Mammary epithelial cell (primary cell): Measurements from ENCODE around the gene IQGAP3.

Experiments used
- EZH2 ChIP-seq: IDR thresholded peaks from 2 replicates; pipeline ENCODE4 v1.6.1; 2012; ENCODE audit warnings: low read length, inconsistent platforms, borderline replicate concordance
- TF ChIP-seq, protein P1 (sequence below), 2 donors: IDR thresholded peaks in 1 of 2; conservative IDR thresholded peaks in 1 of 2; 2 replicates each; pipeline ENCODE4 v1.5.1; 2011 to 2012; ENCODE audit warnings: inconsistent platforms in 2 of 2, low read length in 2 of 2, mild to moderate bottlenecking in 2 of 2, control low read depth in 1 of 2, low read depth in 1 of 2; ENCODE audit not compliant: insufficient read depth in 1 of 2; ENCODE audit errors: extremely low read depth in 1 of 2

DNA sequence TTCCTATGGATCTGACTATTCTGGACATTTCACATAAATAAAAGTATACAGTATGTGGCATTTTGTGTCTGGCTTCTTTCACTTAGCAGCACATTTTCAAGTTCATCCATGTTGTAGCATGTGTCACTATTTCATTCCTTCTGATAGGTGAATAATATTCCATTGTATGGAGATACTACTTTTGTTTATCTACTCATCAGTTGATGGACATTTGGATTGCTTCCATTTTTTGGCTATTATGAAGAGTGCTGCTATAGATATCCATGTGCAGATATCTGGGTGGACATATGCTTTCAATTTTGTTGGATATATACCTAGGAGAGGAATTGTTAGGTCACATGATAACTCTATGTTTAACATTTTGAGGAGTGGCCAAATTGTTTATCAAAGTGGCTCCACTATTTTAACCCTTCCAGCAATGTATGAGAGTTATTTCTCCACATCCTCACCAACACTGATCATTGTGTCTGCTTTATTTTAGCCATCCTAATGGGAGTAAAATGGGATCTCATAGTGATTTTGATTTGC lies 49.9 kb downstream of the IQGAP3 start:
- no peak for TF ChIP-seq EZH2
- TF ChIP-seq, protein P1, sequence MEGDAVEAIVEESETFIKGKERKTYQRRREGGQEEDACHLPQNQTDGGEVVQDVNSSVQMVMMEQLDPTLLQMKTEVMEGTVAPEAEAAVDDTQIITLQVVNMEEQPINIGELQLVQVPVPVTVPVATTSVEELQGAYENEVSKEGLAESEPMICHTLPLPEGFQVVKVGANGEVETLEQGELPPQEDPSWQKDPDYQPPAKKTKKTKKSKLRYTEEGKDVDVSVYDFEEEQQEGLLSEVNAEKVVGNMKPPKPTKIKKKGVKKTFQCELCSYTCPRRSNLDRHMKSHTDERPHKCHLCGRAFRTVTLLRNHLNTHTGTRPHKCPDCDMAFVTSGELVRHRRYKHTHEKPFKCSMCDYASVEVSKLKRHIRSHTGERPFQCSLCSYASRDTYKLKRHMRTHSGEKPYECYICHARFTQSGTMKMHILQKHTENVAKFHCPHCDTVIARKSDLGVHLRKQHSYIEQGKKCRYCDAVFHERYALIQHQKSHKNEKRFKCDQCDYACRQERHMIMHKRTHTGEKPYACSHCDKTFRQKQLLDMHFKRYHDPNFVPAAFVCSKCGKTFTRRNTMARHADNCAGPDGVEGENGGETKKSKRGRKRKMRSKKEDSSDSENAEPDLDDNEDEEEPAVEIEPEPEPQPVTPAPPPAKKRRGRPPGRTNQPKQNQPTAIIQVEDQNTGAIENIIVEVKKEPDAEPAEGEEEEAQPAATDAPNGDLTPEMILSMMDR (conservative IDR thresholded peaks at IDR 0.05 in 1 of 2, IDR thresholded peaks at IDR 0.05 in 1 of 2; ENCODE audit: extremely low read depth in 1 of 2, insufficient read depth in 1 of 2, low read depth in 1 of 2, low read length in 2 of 2): no peak
